Right ventricle myocardium inferior (tissue), 1 donor: Measurements from ENCODE around the gene TDRD12. TPM values are rescaled to one million over a fixed set of nuclear protein-coding genes. Genes with fewer than 3 reads are reported as not detected.

ENCODE experiments used
- ATAC-seq: fragments of 200-7000 bp; cut with Tn5 transposase; one replicate; pipeline ENCODE4 v1.9.1; 2020; ENCODE audit warnings: mild to moderate bottlenecking, moderate library complexity
- DNase-seq: peaks from one replicate; pipeline ENCODE4 v3.0.0; 2021; ENCODE audit errors: missing footprints
- intact Hi-C: fragments of 100-400 bp; cut with DNase I; formaldehyde crosslinking; loops from one replicate; pipeline ENCODE4 v1.11.0; 2022
- long read RNA-seq: library from polyadenylated mRNA; unstranded; transcript quantifications from one replicate; pipeline ENCODE4 v2.0.0, GENCODE V29; 2021
- total RNA-seq: library from RNA; stranded (reverse); fragmentation: NEBNext Ultra II Directional; extraction: Animal tissue kit (Norgen Biotek cat#: 25700); gene quantifications from one replicate; pipeline ENCODE4 v1.2.1, GENCODE V29; 2021
- donor health status: DM: no; HTN: yes; CAD: no; lungs with severe emphysema.

TDRD12 gene
- total RNA-seq = not detected
- long read RNA-seq = 0 reads

GRCh38 chr19:32719611-32720059, at the start of gene TDRD12:
TSS of gene TDRD12 (plus strand) at chr19:32719767. CDS start at chr19:32720073, 306 bp downstream.
- no peak for ATAC-seq
- no peak for DNase-seq
- intact Hi-C loops = no loop called here

DNA sequence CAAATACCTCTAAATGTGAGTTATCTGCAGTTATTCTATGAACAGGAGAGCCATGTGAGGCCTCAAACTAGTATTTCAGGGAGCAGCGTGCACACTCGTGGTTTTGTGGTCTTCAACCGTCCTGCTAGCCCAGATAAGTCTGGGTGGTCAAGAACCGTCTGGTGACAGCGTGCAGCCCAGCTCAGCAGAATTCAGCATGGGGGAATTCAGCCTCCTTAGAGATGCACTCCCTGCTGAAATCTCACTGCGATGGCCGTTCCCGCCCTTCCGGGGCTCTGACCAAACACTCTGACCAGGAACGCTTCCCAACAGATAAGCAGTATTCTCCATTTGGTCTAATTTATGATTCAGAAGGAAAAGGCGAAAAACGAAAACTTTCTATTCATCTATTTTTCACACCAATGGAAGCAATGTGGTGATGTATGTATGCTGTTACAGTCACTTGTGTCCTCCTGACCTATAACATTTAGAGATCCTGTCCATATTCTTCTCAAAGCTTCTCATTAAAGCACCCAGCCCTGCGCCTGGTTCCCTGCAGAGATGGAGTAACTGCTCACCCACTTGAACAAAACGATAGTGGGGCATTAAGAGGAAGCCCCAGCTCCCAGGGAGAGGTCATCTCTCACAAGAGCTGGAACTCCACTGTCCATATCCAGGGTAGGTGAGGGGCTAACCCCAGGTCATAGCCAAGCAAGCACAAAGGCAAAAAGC, 47.5 kb upstream of the TDRD12 start:
- no peak for DNase-seq
- intact Hi-C loops = loop anchor here (10.0 kb wide), 1 partner anchor 67 kb away; no protein-coding TSS in a partner anchor
- ATAC-seq = no peak

- ATAC-seq (no peak), DNase-seq (no peak)
- intact Hi-C loops = loop anchor here (10.0 kb wide), 1 partner anchor 68 kb away; no protein-coding TSS in a partner anchor
Measured at GRCh38 chr19:32672841-32673240, 46.7 kb upstream of the TDRD12 start.

DNA sequence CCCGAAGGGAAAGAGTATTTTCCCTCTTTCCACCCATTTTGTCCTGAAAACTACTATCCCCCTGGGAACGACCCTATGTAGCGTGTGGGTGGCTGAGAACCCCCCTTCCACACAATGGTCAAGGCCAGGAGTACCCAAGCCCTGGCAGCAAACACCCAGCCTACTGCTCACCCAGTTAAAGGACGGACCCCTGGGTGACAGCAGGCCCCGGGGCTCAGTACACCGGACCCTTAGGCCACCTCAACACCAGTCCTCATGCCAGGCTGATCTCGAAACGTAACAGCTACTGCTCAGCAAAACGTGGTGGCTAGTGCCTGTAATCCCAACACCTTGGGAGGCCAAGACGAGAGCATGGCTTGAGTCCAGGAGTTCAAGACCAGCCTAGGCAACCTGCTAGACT, 46.0 kb upstream of the TDRD12 start:
- intact Hi-C loops = loop anchor here (10.0 kb wide), 1 partner anchor 69 kb away; no protein-coding TSS in a partner anchor
- ATAC-seq = no peak
- peak; percentile 62 for DNase-seq

- no peak for ATAC-seq
- intact Hi-C loops = loop anchor here (10.0 kb wide), 1 partner anchor 70 kb away; no protein-coding TSS in a partner anchor
- DNase-seq = peak; percentile 79
Measured at GRCh38 chr19:32674153-32674930, 45.2 kb upstream of the TDRD12 start.

- intact Hi-C loops = loop anchor here (1.0 to 10.0 kb wide), 2 partner anchors 26 to 70 kb away; no protein-coding TSS in a partner anchor
- peak; percentile 99 for DNase-seq
- peak; percentile 96 for ATAC-seq
Measured at GRCh38 chr19:32674931-32675719, 44.4 kb upstream of the TDRD12 start, which contains the start of gene ANKRD27. TSS of gene ANKRD27 (minus strand) at chr19:32675180. CDS start at chr19:32659015, 16,165 bp downstream.

- peak; percentile 87 for ATAC-seq
- intact Hi-C loops = loop anchor here (1.0 to 10.0 kb wide), 2 partner anchors 26 to 71 kb away; no protein-coding TSS in a partner anchor
- DNase-seq = peak; percentile 96
Measured at GRCh38 chr19:32675720-32676185, 43.8 kb upstream of the TDRD12 start, which contains the start of gene RGS9BP. TSS of gene RGS9BP (plus strand) at chr19:32675848. CDS start at chr19:32676264, 416 bp downstream.

DNA sequence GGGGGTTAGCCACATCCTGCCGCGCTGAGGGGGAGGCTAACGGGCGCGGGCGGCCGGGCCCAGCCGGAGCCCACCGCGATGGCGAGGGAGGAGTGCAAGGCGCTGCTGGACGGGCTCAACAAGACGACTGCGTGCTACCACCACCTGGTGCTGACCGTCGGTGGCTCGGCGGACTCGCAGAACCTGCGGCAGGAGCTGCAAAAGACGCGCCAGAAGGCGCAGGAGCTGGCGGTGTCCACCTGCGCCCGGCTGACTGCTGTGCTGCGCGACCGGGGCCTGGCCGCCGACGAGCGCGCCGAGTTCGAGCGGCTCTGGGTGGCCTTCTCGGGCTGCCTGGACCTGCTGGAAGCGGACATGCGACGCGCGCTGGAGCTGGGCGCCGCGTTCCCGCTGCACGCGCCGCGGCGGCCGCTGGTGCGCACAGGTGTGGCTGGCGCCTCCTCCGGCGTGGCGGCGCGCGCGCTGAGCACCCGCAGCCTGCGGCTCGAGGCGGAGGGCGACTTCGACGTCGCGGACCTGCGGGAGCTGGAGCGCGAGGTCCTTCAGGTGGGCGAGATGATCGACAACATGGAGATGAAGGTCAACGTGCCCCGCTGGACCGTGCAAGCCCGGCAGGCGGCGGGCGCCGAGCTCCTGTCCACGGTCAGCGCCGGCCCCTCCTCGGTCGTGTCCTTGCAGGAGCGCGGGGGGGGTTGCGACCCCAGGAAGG, 43.2 kb upstream of the TDRD12 start:
- ATAC-seq = no peak
- DNase-seq = peak; percentile 69
- intact Hi-C loops = loop anchor here (10.0 kb wide), 1 partner anchor 72 kb away; no protein-coding TSS in a partner anchor

GRCh38 chr19:32676895-32677359, 42.6 kb upstream of the TDRD12 start:
- no peak for ATAC-seq
- DNase-seq = peak; percentile 50
- intact Hi-C loops = loop anchor here (10.0 kb wide), 1 partner anchor 72 kb away; no protein-coding TSS in a partner anchor

DNA sequence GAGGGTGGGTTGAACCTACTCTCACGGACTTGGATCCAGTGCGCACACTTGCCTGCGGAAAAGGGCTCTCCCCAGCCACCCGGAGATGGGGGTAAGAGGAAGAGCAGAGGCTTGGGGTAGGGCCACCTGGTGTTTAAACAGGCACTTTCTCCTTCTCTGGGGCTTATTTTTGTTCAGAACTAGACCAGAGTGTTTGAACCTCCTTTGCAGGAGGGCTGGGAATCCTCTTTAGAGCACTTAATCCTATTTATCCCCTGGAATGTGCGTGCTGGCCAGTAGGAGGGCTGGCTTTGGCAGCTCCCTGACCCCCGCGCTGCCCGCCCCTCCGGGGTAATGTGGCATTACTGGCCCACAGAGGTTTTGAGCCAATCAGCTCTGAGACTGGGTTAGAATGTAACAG, 41.9 kb upstream of the TDRD12 start:
- ATAC-seq (no peak), DNase-seq (no peak)
- intact Hi-C loops = loop anchor here (10.0 kb wide), 1 partner anchor 73 kb away; no protein-coding TSS in a partner anchor

DNA sequence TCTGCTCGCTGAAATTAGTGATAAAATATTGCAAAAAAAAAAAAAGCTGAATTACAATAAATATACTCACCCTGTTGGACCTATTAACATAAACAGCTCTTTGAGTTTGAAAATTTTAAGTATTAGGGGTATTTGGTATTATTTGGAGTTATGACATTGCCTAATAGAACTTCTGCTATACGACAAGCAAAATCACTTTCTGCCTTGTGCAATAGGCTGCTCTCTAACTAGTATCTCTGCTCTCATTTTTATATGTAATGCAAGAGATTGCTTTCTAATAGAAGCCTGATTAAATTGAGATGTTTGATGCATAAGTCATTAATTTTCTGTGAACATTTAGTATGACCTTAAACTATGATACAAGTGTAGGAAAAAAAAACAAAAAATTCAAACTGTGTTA, 38.6 kb upstream of the TDRD12 start:
- intact Hi-C loops = no loop called here
- ATAC-seq = no peak
- DNase-seq = no peak

GRCh38 chr19:32682317-32682716, 37.2 kb upstream of the TDRD12 start:
- DNase-seq = no peak
- ATAC-seq = no peak
- intact Hi-C loops = no loop called here

DNA sequence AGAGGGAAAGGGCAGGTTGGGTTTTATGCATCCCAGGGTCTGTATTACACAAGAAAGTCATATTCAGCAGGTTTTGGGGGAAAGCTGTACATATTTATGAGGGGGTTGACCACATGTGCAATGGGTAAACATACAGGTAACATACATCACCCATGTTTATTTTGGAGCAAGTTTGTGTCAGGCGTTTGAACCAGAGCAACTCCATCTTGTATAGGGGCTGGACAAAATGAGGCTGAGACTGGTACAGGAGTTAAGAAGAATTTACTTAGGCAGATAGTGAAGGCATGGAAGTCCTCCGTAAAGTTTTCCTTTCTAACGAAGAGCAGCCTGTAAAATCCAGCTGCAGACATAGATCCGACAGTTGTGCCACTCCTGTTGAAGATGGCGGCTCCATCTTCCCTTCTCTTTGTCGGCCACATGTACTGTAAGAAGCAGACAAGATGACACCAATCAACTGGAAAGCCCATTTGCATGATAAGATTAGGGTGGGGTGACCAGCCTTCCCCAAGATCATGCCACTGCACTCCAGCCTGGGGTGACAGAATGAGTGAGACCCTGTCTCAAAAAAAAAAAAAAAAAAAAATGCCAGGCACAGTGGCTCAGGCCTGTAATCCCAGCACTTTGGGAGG, 32.6 kb upstream of the TDRD12 start:
- ATAC-seq (no peak), DNase-seq (no peak)
- intact Hi-C loops = no loop called here

DNA sequence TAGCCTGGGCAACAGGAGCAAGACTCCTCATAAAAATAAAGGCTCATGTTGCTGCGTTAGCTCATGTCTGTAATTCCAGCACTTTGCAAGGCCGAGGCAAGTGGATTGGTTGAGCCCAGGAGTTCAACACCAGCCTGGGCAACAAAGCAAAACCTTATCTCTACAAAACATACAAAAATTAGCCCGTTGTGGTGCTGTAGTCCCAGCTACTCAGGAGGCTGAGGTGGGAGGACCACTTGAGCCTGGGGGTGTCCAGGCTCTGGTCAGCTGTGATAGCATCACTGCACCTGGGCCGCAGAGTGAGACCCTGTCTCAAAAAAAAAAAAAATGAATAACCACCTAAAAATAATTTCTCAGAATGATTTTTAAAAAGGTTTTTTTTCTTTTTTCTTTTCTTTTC, 31.9 kb upstream of the TDRD12 start:
- DNase-seq = no peak
- intact Hi-C loops = no loop called here
- no peak for ATAC-seq

GRCh38 chr19:32688311-32688710, 31.3 kb upstream of the TDRD12 start:
- no peak for DNase-seq
- intact Hi-C loops = no loop called here
- ATAC-seq = no peak

- intact Hi-C loops = loop anchor here (5.0 kb wide), 1 partner anchor 109 kb away; the partner anchor contains the start of gene PDCD5
- peak; percentile 92 for DNase-seq
- ATAC-seq = peak; percentile 95
Measured at GRCh38 chr19:32691291-32691951, 28.1 kb upstream of the TDRD12 start, which contains the start of gene NUDT19. TSS of gene NUDT19 (plus strand) at chr19:32691821. CDS start at chr19:32691961, 140 bp downstream.
